ENCODE results near the gene CD226. TPM values are rescaled to one million over a fixed set of nuclear protein-coding genes. Genes with fewer than 3 reads are reported as not detected.
"Not testable (repeated sequence)": the region's sequence is repeated elsewhere in the genome, so short reads cannot be mapped to it uniquely, and the experiment has no call there.

CD226 gene
- total RNA-seq, 1 experiment from 2014 or later, result 3.4 TPM

DNA sequence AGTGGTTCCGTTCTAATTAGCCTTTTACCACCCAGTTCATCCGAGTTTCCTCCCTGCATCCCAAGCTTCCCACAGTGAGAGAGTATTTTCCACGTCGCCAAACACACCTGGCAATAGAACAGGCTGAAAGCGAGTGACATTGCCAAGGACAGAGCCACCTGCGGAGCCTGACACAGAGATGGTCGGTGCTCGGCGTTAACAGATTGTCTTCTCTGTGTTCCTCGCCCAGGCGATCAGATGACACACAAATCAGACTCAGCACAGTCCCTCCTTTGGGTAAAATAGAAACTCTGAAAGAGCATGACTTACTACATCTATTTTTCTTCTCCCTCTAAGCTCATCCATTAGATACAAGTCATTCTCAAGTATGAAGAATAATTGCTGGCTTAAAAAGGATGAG is 107.7 kb downstream of the CD226 start:
- TF ChIP-seq, protein P1, sequence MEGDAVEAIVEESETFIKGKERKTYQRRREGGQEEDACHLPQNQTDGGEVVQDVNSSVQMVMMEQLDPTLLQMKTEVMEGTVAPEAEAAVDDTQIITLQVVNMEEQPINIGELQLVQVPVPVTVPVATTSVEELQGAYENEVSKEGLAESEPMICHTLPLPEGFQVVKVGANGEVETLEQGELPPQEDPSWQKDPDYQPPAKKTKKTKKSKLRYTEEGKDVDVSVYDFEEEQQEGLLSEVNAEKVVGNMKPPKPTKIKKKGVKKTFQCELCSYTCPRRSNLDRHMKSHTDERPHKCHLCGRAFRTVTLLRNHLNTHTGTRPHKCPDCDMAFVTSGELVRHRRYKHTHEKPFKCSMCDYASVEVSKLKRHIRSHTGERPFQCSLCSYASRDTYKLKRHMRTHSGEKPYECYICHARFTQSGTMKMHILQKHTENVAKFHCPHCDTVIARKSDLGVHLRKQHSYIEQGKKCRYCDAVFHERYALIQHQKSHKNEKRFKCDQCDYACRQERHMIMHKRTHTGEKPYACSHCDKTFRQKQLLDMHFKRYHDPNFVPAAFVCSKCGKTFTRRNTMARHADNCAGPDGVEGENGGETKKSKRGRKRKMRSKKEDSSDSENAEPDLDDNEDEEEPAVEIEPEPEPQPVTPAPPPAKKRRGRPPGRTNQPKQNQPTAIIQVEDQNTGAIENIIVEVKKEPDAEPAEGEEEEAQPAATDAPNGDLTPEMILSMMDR (IDR thresholded peaks at IDR 0.05; ENCODE audit: unreplicated experiment), result no peak
- no TSS peak for BruUV-seq (replicated peaks)
- POLR2A ChIA-PET, result no interaction called here
- Mint-ChIP-seq H3K4me1 (ENCODE audit: insufficient read depth, unreplicated experiment) (peaks cover 6% of the 10 kb centered on the region), H3K4me3 (ENCODE audit: unreplicated experiment) (no peak overlapping the region), H3K36me3 (ENCODE audit: insufficient read depth, unreplicated experiment) (no peaks in the 10 kb centered on the region), H3K9me3 (ENCODE audit: unreplicated experiment) (no peaks in the 10 kb centered on the region), H3K27me3 (ENCODE audit: insufficient read depth, unreplicated experiment) (peaks cover 11% of the 10 kb centered on the region), H3K27ac (ENCODE audit: low read depth, unreplicated experiment) (no peak overlapping the region)
- CTCF ChIA-PET, result interaction anchor here (0.6 to 0.8 kb wide), 2 partner anchors 13 to 452 kb away, joined by 3 to 4 read pairs; no protein-coding TSS in a partner anchor
- intact Hi-C loops (cut with micrococcal nuclease), result loop anchor here (10.0 kb wide), 1 partner anchor 235 kb away; no protein-coding TSS in a partner anchor
- no peak for DNase-seq (ENCODE audit: unreplicated experiment)

DNA sequence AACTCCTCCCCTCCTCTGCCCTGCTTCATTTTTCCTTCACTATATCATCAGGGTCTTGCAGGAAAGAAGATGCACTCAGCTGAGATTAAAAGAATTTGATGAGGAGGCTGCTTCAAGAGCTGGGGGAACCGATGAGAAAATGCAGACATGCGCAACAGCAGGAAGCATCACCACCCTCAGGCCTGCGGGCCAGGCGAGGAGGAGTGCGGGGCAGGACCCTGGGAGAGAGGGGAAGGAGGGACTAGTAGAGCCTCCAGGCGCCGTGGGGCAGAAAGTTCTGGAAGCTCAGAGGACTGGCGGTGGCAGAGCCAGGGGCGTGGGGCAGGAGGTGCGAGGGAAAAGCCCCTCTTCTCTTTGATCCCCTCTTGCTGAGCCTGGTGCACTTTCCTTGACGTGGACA is 108.2 kb downstream of the CD226 start:
- Mint-ChIP-seq H3K27me3 (ENCODE audit: insufficient read depth, unreplicated experiment) (peaks cover 9% of the 10 kb centered on the region), H3K4me3 (ENCODE audit: unreplicated experiment) (no peak overlapping the region), H3K27ac (ENCODE audit: low read depth, unreplicated experiment) (no peak overlapping the region), H3K9me3 (ENCODE audit: unreplicated experiment) (no peaks in the 10 kb centered on the region), H3K4me1 (ENCODE audit: insufficient read depth, unreplicated experiment) (peaks cover 5% of the 10 kb centered on the region), H3K36me3 (ENCODE audit: insufficient read depth, unreplicated experiment) (no peaks in the 10 kb centered on the region)
- ChIA-PET CTCF (interaction anchor here (0.6 to 1.1 kb wide), 4 partner anchors 11 to 915 kb away, joined by 3 to 6 read pairs (median 4); no protein-coding TSS in a partner anchor), POLR2A (interaction anchor here (0.7 kb wide), 1 partner anchor 1042 kb away, joined by 4 read pairs; no protein-coding TSS in a partner anchor)
- no peak for DNase-seq (ENCODE audit: unreplicated experiment)
- intact Hi-C loops (cut with micrococcal nuclease), result no loop called here
- TF ChIP-seq, protein P1 (IDR thresholded peaks at IDR 0.05; ENCODE audit: unreplicated experiment), result no peak
- no TSS peak for BruUV-seq (replicated peaks)

DNA sequence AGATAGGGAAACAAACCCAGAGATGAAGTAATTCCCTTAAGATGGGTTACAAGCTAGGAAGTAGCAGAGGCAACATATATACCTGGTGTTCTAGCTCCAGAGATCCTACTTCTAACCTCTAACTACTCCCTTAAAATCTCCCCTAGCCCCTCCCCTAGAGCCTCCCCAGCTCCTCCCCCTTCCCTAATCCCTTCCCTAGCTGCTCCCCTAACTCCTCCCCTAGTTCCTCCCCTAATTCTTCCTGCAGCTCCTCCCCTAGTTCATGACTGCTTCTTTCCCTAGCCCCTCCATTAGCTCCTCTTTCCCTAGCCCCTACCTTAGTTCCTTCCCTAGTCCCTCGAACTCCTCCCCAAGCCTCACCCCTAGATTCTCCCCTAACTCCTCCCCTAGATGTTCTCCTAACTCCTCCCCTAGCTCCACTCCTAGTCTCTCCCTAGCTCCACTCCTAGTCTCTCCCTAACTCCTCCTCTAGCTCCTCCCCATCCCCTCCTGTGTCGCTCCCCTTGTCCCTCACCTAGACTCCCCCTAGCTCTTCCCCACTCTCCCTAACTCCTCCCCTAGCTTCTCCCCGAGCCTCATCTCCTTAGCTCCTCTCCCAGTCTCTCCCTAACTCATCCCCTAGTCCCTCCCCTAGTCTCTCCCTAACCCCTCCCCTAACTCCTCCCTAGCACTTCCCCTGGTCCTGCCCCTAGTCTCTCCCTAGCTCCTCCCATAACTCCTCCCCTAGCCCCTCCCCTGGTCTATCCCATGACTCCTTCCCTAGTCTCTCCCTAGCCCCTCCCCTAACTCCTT is 108.9 kb downstream of the CD226 start:
- BruUV-seq (replicated peaks), result no TSS peak
- DNase-seq (ENCODE audit: unreplicated experiment), result peak; percentile 94
- Mint-ChIP-seq H3K36me3 (ENCODE audit: insufficient read depth, unreplicated experiment) (no peaks in the 10 kb centered on the region), H3K27me3 (ENCODE audit: insufficient read depth, unreplicated experiment) (peaks cover 2% of the 10 kb centered on the region), H3K9me3 (ENCODE audit: unreplicated experiment) (no peaks in the 10 kb centered on the region), H3K27ac (ENCODE audit: low read depth, unreplicated experiment) (no peak overlapping the region), H3K4me1 (ENCODE audit: insufficient read depth, unreplicated experiment) (no peaks in the 10 kb centered on the region), H3K4me3 (ENCODE audit: unreplicated experiment) (no peak overlapping the region)
- intact Hi-C loops (cut with micrococcal nuclease), result no loop called here
- CTCF ChIA-PET, result interaction anchor here (0.6 to 1.1 kb wide), 8 partner anchors 8 to 914 kb away, joined by 3 to 6 read pairs (median 3); no protein-coding TSS in a partner anchor
- POLR2A ChIA-PET, result interaction anchor here (0.6 to 0.7 kb wide), 2 partner anchors 115 to 1042 kb away, joined by 3 to 4 read pairs; no protein-coding TSS in a partner anchor
- TF ChIP-seq, protein P1 (IDR thresholded peaks at IDR 0.05; ENCODE audit: unreplicated experiment), result no peak

DNA sequence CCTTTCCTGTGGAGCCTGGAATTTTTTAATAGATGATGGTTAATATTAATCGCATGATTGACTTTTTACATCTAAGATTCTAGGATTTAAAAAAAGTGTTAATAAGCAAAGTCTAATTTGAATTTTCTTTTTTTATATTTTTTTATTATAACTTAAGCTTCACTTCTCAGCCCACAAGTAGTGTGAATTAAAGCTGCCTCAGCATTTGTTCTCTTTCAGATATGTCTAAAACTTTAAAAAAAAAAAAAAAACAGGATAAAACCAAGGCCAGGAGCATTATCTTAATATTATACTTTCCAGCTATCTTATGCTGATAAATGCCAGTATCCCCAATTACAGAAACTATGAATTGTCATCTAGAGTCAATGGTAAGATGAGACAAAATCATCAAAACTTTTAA is 109.7 kb downstream of the CD226 start:
- ChIA-PET POLR2A (no interaction called here), CTCF (interaction anchor here (0.7 kb wide), 1 partner anchor 46 kb away, joined by 3 read pairs; no protein-coding TSS in a partner anchor)
- Mint-ChIP-seq H3K27ac (ENCODE audit: low read depth, unreplicated experiment) (no peak overlapping the region), H3K4me1 (ENCODE audit: insufficient read depth, unreplicated experiment) (no peaks in the 10 kb centered on the region), H3K36me3 (ENCODE audit: insufficient read depth, unreplicated experiment) (no peaks in the 10 kb centered on the region), H3K9me3 (ENCODE audit: unreplicated experiment) (no peaks in the 10 kb centered on the region), H3K4me3 (ENCODE audit: unreplicated experiment) (no peak overlapping the region), H3K27me3 (ENCODE audit: insufficient read depth, unreplicated experiment) (no peaks in the 10 kb centered on the region)
- no TSS peak for BruUV-seq (replicated peaks)
- intact Hi-C loops (cut with micrococcal nuclease), result no loop called here
- no peak for DNase-seq (ENCODE audit: unreplicated experiment)
- TF ChIP-seq, protein P1 (IDR thresholded peaks at IDR 0.05; ENCODE audit: unreplicated experiment), result no peak

DNA sequence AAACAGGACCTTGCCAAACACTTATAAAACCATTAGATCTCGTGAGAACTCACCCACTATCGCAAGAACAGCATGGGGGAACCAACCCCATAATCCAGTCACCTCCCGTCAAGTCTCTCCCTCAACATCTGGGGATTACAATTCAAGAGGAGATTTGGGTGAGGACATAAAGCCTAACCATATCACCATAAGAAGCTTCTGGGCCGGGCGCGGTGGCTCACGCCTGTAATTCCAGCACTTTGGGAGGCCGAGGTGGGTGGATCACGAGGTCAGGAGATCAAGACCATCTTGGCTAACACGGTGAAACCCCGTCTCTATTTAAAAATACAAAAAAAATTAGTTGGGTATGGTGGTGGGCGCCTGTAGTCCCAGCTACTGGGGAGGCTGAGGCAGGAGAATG is 112.7 kb downstream of the CD226 start:
- H3K9me3 Mint-ChIP-seq (ENCODE audit: unreplicated experiment); BruUV-seq (replicated peaks); H3K4me1 Mint-ChIP-seq (ENCODE audit: insufficient read depth, unreplicated experiment); H3K36me3 Mint-ChIP-seq (ENCODE audit: insufficient read depth, unreplicated experiment); POLR2A ChIA-PET; CTCF ChIA-PET; H3K27ac Mint-ChIP-seq (ENCODE audit: low read depth, unreplicated experiment); intact Hi-C loops (cut with micrococcal nuclease); DNase-seq (ENCODE audit: unreplicated experiment); H3K27me3 Mint-ChIP-seq (ENCODE audit: insufficient read depth, unreplicated experiment); H3K4me3 Mint-ChIP-seq (ENCODE audit: unreplicated experiment): not testable (repeated sequence)
